Motor neuron (in vitro differentiated cells): ENCODE results near the gene CDS2. TPM values are rescaled to one million over a fixed set of nuclear protein-coding genes. Genes with fewer than 3 reads are reported as not detected.

Source experiments
- ATAC-seq, 8 experiments: fragments of 200-7000 bp; cut with Tn5 transposase; replicated peaks in 6 of 8; 2 replicates each; pipeline ENCODE4 v1.8.0; 2021; ENCODE audit warnings: mild to moderate bottlenecking in 8 of 8, moderate library complexity in 8 of 8
- H3K27ac ChIP-seq, 2 donors: fragments of 250-450 bp; sonication (Bioruptor Pico); 2 replicates each; pipeline ENCODE4 v1.9.0; 2021; ENCODE audit warnings: antibody characterized with exemption in 2 of 2, mild to moderate bottlenecking in 2 of 2, moderate library complexity in 1 of 2
- H3K4me1 ChIP-seq, 2 donors: fragments of 250-450 bp; sonication (Bioruptor Pico); replicated peaks in 1 of 2; 2 replicates each; pipeline ENCODE4 v1.6.1; 2021; ENCODE audit warnings: antibody characterized with exemption in 2 of 2, mild to moderate bottlenecking in 2 of 2, moderate library complexity in 1 of 2
- H3K4me3 ChIP-seq, 5 donors: fragments of 250-450 bp; sonication (Bioruptor Pico); 2 replicates each; pipeline ENCODE4 v1.9.0; 2021; ENCODE audit warnings: antibody characterized with exemption in 5 of 5, mild to moderate bottlenecking in 5 of 5, moderate library complexity in 4 of 5
- WGBS, 10 experiments: fragments of 450-650 bp; shearing (Covaris generic); methylation state at CpG; one replicate each; pipeline ENCODE4 v1.0.0; 2022; 5-methylcytosine and 5-hydroxymethylcytosine counted together
- in situ Hi-C, 9 experiments: fragments of 400-800 bp; cut with MboI; loops; one replicate each; pipeline ENCODE4 v1.15.0; 2021; ENCODE audit warnings: low sequenced_read_pairs in 9 of 9, low pct_unique_long_range_greater_than_20kb in 2 of 9; ENCODE audit not compliant: unreplicated experiment in 9 of 9
- total RNA-seq, 8 experiments: library from RNA; unstranded; fragments of 300-600 nt; gene quantifications; 2 replicates each; pipeline versions ENCODE4 v1.2.3 to v1.2.4, GENCODE V29; 2022

CDS2 gene
- total RNA-seq, 8 experiments from 2014 or later: 18.6 to 55.0 (median 32.8) TPM

DNA sequence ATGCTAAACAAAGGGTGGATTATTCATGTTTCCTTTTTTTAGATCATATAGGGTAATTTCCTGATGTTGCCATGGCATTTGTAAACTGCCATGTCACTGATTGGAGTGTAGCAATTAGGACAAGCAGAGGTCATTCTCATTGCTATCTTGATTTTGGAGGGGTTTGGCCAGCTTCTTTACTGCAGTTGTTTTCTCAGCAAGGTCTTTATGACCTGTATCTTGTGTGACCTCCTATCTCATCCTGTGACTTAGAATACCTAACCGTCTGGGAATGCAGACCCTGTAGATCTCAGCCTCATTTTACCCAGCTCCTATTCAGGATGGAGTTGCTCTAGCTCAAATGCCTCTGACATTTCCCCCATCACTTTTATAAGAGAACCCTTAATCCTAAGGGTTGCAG is 53.6 kb downstream of the CDS2 start:
- in situ Hi-C loops: loop anchor here in 1 of 9 experiments (10.0 kb wide), 1 partner anchor 56 kb away; the partner anchor contains the start of gene CDS2
- H3K27ac ChIP-seq: no peak overlapping the region
- 89 to 100% (median 100%) methylated on average over 1 of the region's 1 CpG; no CpG with 5 or more reads in 5 of the 10 experiments for WGBS, 10 experiments
- H3K4me1 ChIP-seq: peaks cover 3% of the 10 kb centered on the region in 2 donors
- H3K4me3 ChIP-seq: no peak overlapping the region
- ATAC-seq: no peak

DNA sequence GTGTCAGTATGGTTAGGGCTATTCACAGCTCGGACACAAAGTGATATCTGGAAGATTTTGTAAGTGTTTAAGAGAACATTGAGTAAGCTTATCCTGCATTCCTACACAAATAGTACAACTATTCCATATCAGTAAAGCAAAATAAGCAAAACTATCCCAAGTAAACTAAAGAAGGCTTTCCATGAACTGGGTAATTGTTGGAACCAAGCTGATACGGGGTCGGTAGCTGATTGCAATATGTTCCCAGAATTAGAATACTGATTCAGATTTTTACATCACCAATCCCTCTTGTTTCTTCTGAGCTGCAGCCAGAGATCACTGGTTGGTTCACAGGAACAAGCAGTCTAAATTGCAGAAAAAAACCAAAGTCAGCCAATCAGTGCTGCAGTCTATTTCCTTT is 54.1 kb downstream of the CDS2 start:
- no peak overlapping the region for H3K4me3 ChIP-seq
- in situ Hi-C loops: loop anchor here in 1 of 9 experiments (10.0 kb wide), 1 partner anchor 56 kb away; the partner anchor contains the start of gene CDS2
- WGBS, 10 experiments: 73 to 100% (median 100%) methylated on average over 1 to 3 of the region's 3 CpGs; no CpG with 5 or more reads in 2 of the 10 experiments
- H3K4me1 ChIP-seq: peaks cover 0 to 3% of the 10 kb centered on the region in 2 donors
- no peak overlapping the region for H3K27ac ChIP-seq
- no peak for ATAC-seq

DNA sequence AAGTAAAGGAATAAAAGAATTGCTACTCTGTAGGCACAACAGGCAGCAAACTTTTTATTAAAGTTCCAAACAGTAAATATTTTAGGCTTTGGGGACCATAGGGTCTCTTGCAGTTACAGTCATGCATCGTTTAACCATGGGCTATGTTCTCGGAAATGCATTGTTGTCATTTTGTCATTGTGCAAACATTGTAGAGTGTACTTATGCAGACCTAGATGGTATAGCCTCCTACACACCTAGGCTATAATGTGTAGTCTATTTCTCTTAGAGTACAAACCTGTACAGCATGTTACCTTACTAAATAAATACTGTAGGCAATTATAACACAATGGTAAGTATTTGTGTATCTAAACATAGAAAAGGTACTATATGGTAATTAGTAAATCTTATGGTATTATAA is 54.7 kb downstream of the CDS2 start:
- WGBS, 10 experiments: 73 to 100% (median 95%) methylated on average over 1 to 2 of the region's 2 CpGs; no CpG with 5 or more reads in 3 of the 10 experiments
- H3K4me3 ChIP-seq: no peak overlapping the region
- in situ Hi-C loops: loop anchor here in 1 of 9 experiments (10.0 kb wide), 1 partner anchor 57 kb away; the partner anchor contains the start of gene CDS2
- H3K27ac ChIP-seq: no peak overlapping the region
- no peaks in the 10 kb centered on the region for H3K4me1 ChIP-seq
- no peak for ATAC-seq

DNA sequence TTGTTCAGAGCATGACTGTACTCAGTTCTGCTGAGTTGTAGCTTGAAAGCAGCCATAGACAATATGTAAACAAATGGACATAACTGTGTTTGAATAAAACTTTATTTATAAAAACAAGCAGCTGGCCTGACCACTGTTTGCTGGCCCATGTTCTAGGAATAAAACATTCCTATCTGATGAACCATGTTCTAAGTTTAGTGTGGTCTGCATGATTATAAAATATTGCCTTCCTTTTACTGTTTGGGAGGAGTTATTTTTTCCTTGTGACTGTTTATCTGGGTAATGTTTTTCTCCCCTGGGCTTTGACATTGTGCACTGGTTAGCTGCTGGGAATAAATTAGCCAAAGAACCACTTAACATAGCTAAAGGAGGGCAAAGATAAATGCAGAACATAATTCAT is 55.1 kb downstream of the CDS2 start:
- H3K4me3 ChIP-seq: no peak overlapping the region
- in situ Hi-C loops: loop anchor here in 1 of 9 experiments (10.0 kb wide), 1 partner anchor 57 kb away; the partner anchor contains the start of gene CDS2
- H3K27ac ChIP-seq: no peak overlapping the region
- H3K4me1 ChIP-seq: no peaks in the 10 kb centered on the region
- peak in 4 of 8 experiments; percentile 14 to 89 (median 80) for ATAC-seq

DNA sequence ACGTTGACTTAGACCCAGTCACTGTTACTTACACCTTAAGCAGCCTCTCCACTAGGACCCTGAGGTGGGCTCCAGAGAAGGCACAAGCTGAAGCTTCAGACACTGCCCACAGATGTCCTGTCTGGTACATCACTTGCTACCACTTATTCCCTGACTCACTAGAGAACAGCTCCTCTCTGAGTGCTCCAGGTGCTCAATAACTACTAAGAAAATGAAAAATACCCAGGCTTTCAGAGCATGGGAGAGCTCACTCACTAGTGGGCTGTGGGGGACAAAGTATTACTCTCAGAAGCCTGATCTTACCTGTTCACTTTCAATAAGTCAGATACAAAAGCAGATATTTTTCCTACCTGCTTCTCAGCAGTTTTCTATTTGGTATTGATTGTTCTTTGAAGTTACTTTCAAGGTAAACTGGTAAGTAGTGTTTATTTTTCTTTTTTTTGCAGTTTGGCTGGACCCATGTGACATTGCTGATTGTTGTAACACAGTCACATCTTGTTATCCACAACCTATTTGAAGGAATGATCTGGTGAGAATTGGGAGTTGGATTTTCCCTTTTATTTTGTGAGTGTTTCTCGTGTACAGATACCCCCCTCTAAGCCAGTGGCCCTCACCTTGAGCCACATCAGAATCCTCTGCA is 55.9 kb downstream of the CDS2 start:
- Histone ChIP-seq H3K27ac (no peak overlapping the region), H3K4me3 (no peak overlapping the region), H3K4me1 (no peaks in the 10 kb centered on the region)
- peak in 2 of 8 experiments; percentile 4 to 7 for ATAC-seq
- in situ Hi-C loops: loop anchor here in 1 of 9 experiments (10.0 kb wide), 1 partner anchor 58 kb away; the partner anchor contains the start of gene CDS2
- 50 to 100% (median 96%) methylated on average over 1 to 2 of the region's 2 CpGs; no CpG with 5 or more reads in 4 of the 10 experiments for WGBS, 10 experiments

DNA sequence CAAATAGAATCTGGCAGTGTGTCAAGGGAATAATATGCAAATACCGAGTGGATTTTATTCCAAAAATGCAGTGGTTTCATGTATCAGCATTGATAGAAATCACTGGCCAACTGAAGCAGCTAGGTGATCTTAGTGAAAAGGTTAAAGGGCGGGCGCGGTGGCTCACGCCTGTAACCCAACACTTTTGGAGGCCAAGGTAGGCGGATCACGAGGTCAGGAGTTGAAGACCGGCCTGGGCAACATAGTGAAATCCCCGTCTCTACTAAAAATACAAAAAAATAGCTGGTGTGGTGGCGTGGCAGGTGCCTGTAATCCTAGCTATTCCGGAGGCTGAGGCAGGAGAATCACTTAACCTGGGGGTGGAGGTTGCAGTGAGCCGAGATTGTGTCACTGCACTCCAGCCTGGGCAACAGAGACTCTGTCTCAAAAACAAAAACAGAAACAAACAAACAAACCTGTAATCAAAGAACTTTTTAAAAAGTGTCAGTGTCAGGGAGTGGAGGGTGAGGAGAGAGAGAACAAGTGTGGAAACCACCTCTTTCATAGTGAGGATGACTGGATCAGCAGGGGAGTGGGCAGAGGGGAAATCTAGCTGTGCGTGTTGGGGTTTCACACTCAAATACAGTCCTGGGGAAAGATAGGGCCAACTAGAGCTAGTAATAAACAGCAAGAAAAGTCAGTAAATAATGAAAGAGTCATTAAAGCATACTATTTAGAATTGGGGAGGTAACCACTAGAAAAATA is 57.1 kb downstream of the CDS2 start:
- H3K4me3 ChIP-seq: no peak overlapping the region
- ATAC-seq: no peak
- 60 to 100% (median 86%) methylated on average over 1 to 11 of the region's 13 CpGs; no CpG with 5 or more reads in 1 of the 10 experiments for WGBS, 10 experiments
- H3K27ac ChIP-seq: no peak overlapping the region
- no peaks in the 10 kb centered on the region for H3K4me1 ChIP-seq
- in situ Hi-C loops: loop anchor here in 1 of 9 experiments (10.0 kb wide), 1 partner anchor 59 kb away; the partner anchor contains the start of gene CDS2

DNA sequence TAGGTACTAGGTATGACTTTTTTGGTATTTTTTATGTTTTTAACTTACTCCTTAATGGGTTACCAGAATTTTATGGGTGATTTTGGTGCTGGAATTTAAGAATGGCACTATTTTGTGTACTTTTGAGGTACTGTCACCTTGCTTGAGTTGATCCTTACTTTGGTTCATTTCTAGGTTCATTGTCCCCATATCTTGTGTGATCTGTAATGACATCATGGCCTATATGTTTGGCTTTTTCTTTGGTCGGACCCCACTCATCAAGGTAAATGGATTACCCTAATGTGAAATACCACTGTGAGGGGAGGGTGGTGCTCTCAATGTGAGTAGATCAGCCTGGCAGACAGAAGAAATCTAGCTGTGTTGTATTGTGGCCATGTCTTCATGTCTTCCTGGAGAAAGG is 57.9 kb downstream of the CDS2 start:
- Histone ChIP-seq H3K27ac (no peak overlapping the region), H3K4me3 (no peak overlapping the region), H3K4me1 (no peaks in the 10 kb centered on the region)
- WGBS, 10 experiments: 40 to 100% (median 100%) methylated on average over 1 of the region's 1 CpG; no CpG with 5 or more reads in 3 of the 10 experiments
- in situ Hi-C loops: loop anchor here in 1 of 9 experiments (10.0 kb wide), 1 partner anchor 60 kb away; the partner anchor contains the start of gene CDS2
- no peak for ATAC-seq

DNA sequence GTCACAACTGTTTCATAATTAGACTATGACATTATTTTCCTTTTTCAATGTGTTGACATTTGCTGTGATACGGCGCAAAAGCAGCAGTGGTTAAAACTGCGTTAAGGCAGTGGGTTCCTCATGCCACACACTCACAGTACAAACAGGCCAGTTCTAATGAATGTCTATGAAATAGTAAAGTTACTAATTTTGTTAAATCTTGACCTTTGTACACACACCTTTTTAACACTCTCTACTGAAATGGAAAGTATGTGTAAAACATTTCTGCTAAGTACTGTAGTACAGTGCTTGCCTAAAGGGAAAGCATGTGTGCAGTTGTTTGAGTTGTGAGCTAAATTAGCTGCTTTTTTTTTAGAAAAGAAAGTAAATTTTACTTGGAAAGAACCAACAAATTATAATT is 60.3 kb downstream of the CDS2 start:
- ATAC-seq: no peak
- 91 to 100% (median 100%) methylated on average over 1 to 3 of the region's 3 CpGs; no CpG with 5 or more reads in 5 of the 10 experiments for WGBS, 10 experiments
- in situ Hi-C loops: loop anchor here in 1 of 9 experiments (10.0 kb wide), 1 partner anchor 62 kb away; the partner anchor contains the start of gene CDS2
- H3K4me3 ChIP-seq: no peak overlapping the region
- peaks cover 3 to 4% of the 10 kb centered on the region in 2 donors for H3K4me1 ChIP-seq
- H3K27ac ChIP-seq: no peak overlapping the region

DNA sequence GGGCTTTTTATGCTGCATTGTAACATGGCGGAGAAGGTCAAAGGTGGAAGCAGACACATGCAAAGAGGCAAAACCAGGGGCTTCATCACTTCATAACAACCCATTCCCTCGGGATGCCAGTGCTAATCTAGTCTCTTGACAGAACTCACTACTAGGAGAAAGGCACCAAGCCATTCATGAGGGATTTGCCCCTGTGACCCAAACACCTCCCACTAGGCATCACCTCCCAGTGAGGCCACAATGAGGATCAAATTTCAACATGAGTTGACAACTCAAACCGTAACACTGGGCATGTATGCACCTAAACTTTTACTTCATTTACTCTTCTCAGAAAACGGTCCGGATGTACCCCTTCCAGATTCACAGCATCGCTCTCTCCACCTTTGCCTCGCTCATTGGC is 61.9 kb downstream of the CDS2 start:
- in situ Hi-C loops: loop anchor here in 1 of 9 experiments (10.0 kb wide), 1 partner anchor 64 kb away; the partner anchor contains the start of gene CDS2
- Histone ChIP-seq H3K4me1 (peaks cover 4 to 5% of the 10 kb centered on the region in 2 donors), H3K27ac (no peak overlapping the region), H3K4me3 (no peak overlapping the region)
- 33 to 100% (median 90%) methylated on average over 1 to 6 of the region's 7 CpGs; no CpG with 5 or more reads in 1 of the 10 experiments for WGBS, 10 experiments
- ATAC-seq: no peak

DNA sequence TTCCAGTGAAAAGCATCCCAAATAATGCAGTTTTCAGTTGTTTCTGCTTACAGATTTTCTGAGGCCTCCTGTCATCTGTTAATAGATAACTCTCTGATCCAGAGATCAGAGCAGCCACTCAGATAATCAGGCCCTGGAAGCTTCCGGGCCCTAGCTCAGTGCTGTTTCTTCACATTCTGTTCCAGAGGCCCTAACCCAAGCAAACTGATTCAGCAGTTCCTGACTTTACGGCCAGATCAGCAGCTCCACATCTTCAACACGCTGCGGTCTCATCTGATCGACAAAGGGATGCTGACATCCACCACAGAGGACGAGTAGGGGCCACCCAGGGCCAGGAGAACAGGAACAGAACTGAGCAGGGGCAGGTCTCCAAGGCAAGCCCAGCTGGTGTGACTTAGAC is 63.1 kb downstream of the CDS2 start:
- in situ Hi-C loops: loop anchor here in 2 of 9 experiments (10.0 kb wide), 1 partner anchor 65 kb away; the partner anchor contains the start of gene CDS2 (in 2 of the 2)
- H3K4me1 ChIP-seq: peaks cover 4 to 5% of the 10 kb centered on the region in 2 donors
- ATAC-seq: no peak
- no peak overlapping the region for H3K4me3 ChIP-seq
- 70 to 100% (median 93%) methylated on average over 1 to 6 of the region's 6 CpGs; no CpG with 5 or more reads in 3 of the 10 experiments for WGBS, 10 experiments
- no peak overlapping the region for H3K27ac ChIP-seq

DNA sequence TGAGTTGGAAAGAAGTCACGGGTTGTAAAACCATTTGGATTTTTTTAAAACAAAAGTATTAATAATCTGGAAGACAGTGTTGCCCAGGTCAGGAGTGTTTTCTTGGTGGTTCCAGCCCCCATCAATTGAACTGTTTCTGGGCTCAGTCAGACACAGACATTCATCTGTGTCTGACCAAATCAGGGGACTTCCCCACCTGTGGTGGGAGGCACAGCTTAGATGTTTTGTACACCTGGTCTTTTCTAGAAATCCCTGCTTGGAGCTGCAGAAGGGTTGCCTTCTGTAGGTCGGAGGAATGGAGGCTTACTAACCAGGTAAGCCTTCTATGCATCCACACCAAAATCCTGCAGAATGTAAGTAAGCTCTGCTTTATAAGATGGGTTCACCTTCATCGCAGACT is 63.6 kb downstream of the CDS2 start:
- in situ Hi-C loops: loop anchor here in 1 of 9 experiments (10.0 kb wide), 1 partner anchor 66 kb away; the partner anchor contains the start of gene CDS2
- 25 to 100% (median 90%) methylated on average over 1 to 3 of the region's 3 CpGs; no CpG with 5 or more reads in 1 of the 10 experiments for WGBS, 10 experiments
- no peak overlapping the region for H3K27ac ChIP-seq
- peaks cover 5% of the 10 kb centered on the region in 2 donors for H3K4me1 ChIP-seq
- no peak overlapping the region for H3K4me3 ChIP-seq
- ATAC-seq: no peak

DNA sequence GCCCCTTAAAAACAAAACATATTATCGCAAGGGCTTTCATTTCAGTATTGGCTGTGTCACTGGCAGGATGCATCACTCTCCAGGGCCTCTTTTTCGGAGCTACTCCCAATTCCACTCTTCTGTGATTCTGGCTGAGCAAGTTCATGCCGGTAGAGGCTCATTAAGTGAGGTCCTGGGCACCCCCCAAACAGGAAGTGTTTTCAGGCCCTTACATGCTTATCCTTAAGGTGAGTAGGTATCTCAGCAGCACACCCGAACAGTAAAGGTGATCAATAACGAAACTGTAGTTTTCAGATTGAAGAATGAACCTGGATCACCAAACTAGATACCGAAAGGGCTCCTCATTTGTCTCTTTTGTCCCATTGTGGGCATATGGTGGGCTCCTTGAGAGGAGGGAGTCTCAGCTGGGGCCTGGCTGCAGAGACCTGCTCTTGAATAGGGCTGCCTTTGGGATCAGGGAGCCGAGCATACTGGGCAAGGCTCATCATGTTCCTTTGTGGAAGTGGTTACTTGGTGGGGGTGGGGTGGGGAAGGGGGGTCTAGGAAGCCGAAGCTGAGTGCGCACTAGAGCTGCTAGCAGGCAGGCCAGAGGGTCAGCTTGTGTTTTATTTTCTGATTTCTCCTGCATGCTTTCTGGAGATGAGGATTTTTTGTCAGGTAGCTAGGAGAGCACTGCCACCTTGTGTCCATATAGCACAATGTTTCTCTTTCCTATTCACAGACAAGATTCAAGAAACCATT is 65.2 kb downstream of the CDS2 start:
- peak overlapping the region in 1 of 2 donors; percentile 9 for H3K27ac ChIP-seq
- peaks cover 5 to 11% of the 10 kb centered on the region in 2 donors for H3K4me1 ChIP-seq
- H3K4me3 ChIP-seq: peak overlapping the region in 1 of 5 donors; percentile 16
- in situ Hi-C loops: loop anchor here in 1 of 9 experiments (10.0 kb wide), 1 partner anchor 67 kb away; the partner anchor contains the start of gene CDS2
- ATAC-seq: peak; percentile 72 to 89 (median 86)
- WGBS, 10 experiments: 0 to 67% (median 50%) methylated on average over 1 to 5 of the region's 9 CpGs; no CpG with 5 or more reads in 3 of the 10 experiments
